Measurements from ENCODE around the gene LCP2.

The LCP2 gene

DNA sequence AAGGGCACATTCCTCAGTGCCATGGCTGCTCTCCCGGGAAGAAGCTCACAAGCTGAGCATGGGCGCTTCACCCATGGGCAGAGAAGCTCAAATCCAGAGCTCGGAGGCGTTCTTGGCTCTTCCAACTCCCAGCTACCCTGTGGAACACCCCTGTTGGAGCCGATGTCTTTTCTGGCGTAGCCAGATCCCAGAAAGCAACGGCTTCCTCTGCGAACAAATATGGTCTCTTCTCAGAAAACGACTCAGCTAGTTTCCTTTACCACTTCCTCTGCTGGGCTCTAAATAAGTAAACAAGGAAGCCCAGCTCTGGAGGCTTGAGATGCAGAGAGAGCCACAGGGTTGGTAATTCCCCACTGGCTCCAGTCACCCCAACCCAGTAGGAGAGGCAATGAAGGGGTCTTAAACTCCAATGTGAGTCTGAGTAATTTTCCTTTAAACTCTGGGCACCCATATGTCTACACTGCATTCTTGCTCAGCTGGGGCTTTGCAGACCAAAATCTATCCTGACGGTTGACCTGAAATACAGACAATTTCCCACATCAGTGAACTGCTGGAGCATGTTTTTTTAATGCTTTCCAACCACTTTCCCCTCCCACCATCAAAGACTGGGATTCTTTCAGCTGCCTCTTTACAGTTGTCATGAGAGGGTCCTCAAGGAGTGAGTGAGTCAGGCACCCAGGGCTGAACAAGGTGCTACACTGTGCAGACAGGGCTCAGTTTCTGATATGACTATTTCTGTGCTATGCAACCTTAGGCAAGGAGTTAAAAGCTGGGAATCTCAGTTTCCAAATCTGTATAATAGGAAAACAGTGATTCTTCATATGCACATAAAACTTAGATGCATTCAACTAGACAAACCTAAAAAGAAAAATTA lies at the start of gene LCP2:
Gene LCP2 (minus strand): TSS at position 189 of the 874 bp plus-strand sequence. CDS start 166 bp downstream, at position 23.
- DNase-seq, result no peak

DNA sequence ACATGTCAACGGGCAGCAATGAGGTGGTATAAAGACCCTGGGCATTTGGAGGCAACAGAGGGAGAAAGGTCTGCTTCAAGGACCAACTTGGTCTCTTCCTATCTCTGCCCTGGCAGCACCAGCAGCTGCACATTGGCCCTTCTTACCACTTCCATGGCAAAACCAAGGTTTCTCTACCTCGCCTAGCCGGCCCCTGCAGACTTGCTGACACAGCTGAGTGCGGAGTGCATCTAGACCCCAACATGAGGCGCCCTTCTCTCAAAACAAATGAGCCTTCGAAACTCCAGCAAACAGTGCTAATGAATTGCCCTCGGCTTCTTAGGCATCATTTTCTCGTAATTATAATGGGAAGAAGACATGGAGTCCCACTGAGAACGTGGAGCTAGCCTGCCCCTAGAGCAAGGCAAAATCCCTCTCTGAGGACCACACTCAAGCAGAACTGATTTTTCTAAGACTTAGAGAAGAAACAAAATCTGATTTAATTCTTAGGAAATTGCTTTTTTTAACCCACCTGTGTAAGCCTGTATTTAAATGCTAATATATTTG lies 49.5 kb upstream of the LCP2 start:
- no peak for DNase-seq

DNA sequence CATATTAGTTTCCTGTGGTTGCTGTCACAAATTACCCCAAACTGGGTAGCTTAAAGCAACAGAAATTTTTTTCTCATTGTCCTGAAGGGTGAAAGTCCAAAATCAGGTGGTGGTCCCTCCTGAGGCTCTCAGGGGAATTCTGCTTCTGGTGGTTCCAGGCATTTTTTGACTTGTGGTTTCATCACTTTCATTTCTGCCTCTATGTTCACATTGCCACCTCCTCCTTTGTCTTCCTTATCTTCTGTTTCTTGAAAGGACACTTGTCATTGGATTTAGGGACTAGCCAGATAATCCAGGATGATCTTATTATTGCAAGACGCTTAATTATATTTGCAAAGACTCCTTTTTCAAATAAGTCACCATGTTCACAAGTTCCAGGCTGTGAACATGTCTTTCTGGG lies 48.4 kb upstream of the LCP2 start:
- DNase-seq, result no peak

GRCh38 chr5:170343177-170343576 lies 45.6 kb upstream of the LCP2 start:
- DNase-seq, result no peak

GRCh38 chr5:170342153-170342725 lies 44.7 kb upstream of the LCP2 start:
- DNase-seq, result no peak

DNA sequence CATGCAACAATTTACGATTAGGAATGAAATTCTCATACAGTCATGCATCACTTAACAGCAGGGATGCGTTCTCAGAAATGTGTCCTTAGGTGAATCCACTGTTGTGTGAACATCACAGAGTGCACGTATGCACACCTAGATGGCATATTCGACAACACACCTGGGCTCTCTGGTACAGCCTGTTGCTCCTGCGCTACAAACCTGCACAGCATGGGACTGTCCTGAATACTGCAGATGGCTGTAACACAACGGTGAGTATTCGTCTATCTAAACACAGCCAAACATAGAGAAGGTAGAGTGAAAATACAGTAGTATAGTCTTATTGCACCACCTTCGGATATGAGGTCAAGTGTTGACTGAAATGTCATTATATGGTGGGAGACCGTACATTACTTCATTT lies 44.0 kb upstream of the LCP2 start:
- DNase-seq, result no peak

- DNase-seq, result no peak
Observed at GRCh38 chr5:170339780-170340167, 42.2 kb upstream of the LCP2 start.

DNA sequence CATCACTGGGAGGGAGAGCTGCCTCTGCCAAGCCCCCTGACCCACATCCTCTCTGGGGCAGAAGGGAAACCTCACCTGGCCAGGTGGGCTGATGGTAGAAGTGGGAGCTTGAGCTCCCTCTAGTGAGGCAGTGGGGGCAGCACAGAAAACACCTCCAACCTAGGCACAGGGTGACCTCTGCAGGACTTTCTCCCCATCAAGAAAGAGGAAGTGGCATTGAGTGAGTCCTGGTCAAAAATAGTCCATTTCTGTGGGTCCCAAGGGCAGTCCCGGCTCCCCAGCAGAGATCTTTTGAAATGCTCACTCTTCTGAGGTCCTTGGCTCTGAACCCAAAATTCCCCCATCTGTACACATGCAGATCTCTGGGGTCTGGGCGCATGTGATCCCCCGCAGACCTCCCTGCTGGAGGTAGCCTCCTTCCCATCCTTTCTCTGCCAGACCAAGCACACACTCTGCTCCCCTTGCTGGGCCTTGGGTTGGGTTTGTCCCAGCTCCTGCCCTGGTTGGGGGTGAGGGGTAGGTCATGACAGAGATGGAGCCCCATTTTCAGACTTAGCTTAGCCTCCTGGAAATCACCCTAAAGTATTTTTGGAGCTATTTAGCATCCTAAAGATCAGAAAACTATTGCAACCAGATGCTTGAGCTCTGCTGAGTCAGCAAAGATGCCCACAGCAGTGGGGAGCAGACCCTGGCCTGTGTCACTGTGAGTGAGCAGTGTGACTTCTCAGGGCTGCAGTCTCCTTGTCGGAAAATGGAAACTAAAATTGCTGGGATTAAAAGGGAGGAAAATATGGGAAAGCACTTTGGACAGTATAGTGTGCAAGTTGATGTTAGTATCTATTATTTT lies 41.6 kb upstream of the LCP2 start:
- DNase-seq, result no peak

GRCh38 chr5:170338291-170338690 lies 40.7 kb upstream of the LCP2 start:
- DNase-seq, result no peak

DNA sequence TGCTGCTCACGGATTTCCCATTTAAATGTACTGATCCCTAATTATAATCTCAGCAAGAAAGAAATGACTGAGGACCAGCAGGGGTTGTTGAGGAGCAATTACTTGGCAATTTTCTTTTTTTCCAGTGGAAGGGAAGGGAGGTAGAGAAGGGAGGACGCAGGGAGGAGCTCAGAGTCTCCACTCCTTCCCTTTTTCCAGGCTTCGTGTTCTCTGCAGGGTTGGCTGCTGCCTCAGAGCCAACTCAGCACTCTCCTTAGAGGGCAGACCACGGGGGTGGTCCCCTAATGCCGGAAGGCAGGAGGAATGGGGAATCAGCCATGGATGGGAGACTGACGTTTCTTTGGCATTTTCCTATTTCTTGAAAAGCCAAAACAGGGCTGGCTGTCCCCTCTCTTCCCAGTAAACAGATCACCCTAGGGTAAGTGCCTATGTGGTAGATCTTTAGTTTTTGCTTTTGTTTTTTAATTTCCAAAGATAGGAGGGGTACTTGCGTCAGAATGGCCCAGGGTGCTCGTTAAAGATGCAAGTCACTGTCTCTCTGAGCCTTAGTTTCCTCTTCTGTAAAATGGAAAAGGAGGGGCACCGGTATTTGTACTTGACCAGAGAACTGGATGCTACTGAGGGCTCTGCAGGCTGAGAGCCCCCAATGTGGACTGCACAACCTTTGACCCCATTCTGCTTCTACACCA lies 39.6 kb upstream of the LCP2 start:
- DNase-seq, result no peak

DNA sequence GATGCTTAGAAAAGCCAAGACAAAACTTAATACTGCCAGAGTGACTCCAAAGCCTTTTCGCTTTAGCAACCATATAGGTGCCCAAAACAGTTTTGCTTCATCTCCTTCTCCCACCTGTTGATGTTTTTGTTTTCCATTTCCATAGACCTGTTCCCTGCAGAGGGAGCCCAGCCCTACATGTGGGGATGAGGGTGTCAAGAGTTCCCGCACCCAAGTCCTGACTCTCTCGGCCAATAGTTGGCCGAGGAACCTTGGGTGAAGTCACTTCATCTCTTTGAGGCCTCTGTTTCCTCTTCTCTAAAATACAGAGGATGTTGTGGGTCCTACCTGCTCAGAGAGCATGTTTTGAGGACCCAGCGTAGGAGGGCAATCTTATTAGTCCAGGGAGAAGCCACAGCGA lies 38.5 kb upstream of the LCP2 start:
- DNase-seq, result no peak

DNA sequence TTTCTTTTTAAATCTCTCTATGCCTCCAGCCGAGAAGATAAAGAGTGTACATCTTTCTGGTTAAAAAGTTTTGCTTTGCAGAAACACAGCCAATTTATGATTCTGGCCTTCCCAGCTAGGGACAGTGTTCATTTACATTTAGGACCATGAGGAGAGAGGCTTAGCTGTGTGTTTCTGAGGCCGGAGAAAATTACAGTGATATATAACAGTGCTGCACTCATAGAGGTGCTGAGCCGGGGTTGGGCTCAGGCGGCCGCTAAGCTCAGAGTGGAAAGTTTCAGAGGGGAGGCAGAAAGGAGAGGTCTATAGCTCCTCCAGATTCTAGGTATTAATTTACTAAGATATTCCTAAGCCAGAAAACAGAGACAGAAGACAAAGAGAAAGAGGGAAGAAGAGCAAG lies 37.0 kb upstream of the LCP2 start:
- no peak for DNase-seq

GRCh38 chr5:170333161-170333910 lies 35.8 kb upstream of the LCP2 start:
- DNase-seq, result no peak

GRCh38 chr5:170332058-170332457 lies 34.5 kb upstream of the LCP2 start:
- no peak for DNase-seq

DNA sequence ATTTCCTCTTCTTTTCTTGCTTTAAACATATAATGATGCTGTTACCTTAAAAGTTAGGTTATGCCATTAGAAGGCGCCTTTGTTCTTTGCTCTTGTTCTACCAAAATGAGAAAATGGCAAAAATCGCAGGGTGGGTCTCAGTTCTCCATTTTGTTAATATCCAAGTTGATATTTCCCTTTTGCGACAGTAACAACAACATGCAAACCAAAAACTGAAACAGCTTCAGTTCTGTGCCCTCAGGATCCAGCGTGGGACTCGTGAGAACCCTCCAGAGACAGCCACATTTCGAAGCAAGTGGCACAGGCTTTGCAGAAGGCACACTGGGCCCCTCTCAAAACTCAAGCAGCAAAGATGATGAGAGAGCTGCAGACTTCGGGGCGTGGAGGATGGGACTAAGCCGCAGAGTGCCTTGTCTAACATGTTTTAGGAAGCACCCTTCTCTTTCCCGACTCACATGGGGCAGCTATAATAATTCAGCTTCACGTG lies 33.0 kb upstream of the LCP2 start:
- DNase-seq, result no peak

- DNase-seq, result no peak
Observed at GRCh38 chr5:170329524-170329923, 31.9 kb upstream of the LCP2 start.

- no peak for DNase-seq
Observed at GRCh38 chr5:170327829-170328228, 30.3 kb upstream of the LCP2 start.

- no peak for DNase-seq
Observed at GRCh38 chr5:170327168-170327567, 29.6 kb upstream of the LCP2 start.

GRCh38 chr5:170319301-170319700 lies 21.7 kb upstream of the LCP2 start:
- no peak for DNase-seq

DNA sequence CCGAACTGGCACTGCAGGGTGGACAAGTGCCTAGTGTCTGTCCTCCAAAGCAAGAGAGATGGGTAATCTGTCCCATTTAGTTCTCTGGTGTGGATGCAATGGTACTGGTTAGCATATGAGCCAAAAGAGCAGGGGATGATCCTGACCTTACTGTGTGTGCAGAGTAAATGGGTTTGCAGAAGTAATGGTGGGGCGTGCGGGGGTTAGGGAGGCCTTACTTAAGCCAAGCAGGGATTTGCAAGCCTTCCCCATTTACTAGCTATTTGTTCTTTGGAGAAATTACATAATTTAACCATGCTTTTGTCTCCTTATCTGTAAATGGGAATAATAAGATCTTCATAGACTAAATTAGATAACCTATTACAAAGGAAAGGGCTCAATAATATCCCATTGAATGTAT lies 19.9 kb upstream of the LCP2 start:
- DNase-seq, result no peak

GRCh38 chr5:170316937-170317336 lies 19.4 kb upstream of the LCP2 start:
- no peak for DNase-seq

- DNase-seq, result peak; percentile 91
Observed at GRCh38 chr5:170315154-170315553, 17.6 kb upstream of the LCP2 start.
